Activated CD8-positive, alpha-beta T cell treated with anti-CD3 and anti-CD28 coated beads for 36 hours (primary cell): Measurements from ENCODE around the gene CDC20. TPM values are rescaled to one million over a fixed set of nuclear protein-coding genes. Genes with fewer than 3 reads are reported as not detected.
A peak's percentile ranks its signal among the peaks of the same experiment; 100 is the strongest.

ENCODE experiments used
- ATAC-seq: fragments of 200-7000 bp; cut with Tn5 transposase; one replicate; pipeline ENCODE4 v1.10.0; 2021; ENCODE audit warnings: mild to moderate bottlenecking, moderate library complexity
- CTCF ChIA-PET: fragments of 350-600 bp; sonication (Branson Sonifier 250); formaldehyde crosslinking; loops from one replicate; lab custom pipeline; 2021; ENCODE audit warnings: antibody characterized with exemption; lab: Charles Lee
- POLR2A ChIA-PET: fragments of 350-600 bp; sonication (Branson Sonifier 250); formaldehyde crosslinking; loops from one replicate; lab custom pipeline; 2021; ENCODE audit warnings: antibody characterized with exemption; lab: Charles Lee
- DNase-seq: peaks from one replicate; pipeline ENCODE4 v3.0.0-alpha.2; 2020
- H3K27ac Mint-ChIP-seq: one replicate; pipeline ENCODE4 v1.8.0; 2021; ENCODE audit warnings: mild to moderate bottlenecking, mixed read lengths
- H3K27me3 Mint-ChIP-seq: one replicate; pipeline ENCODE4 v1.8.0; 2021; ENCODE audit warnings: mixed read lengths
- H3K36me3 Mint-ChIP-seq: one replicate; pipeline ENCODE4 v1.8.0; 2021; ENCODE audit warnings: low read depth, mixed read lengths
- H3K4me1 Mint-ChIP-seq: one replicate; pipeline ENCODE4 v1.8.0; 2021; ENCODE audit warnings: low read depth, mixed read lengths
- H3K4me3 Mint-ChIP-seq: one replicate; pipeline ENCODE4 v1.8.0; 2021; ENCODE audit warnings: mild to moderate bottlenecking, moderate library complexity, mixed read lengths
- H3K9me3 Mint-ChIP-seq: one replicate; pipeline ENCODE4 v1.8.0; 2021; ENCODE audit warnings: mixed read lengths
- intact Hi-C: fragments of 100-400 bp; cut with micrococcal nuclease; formaldehyde crosslinking; loops from one replicate; pipeline ENCODE4 v1.10.0; 2022
- total RNA-seq, 2 experiments: library from RNA; stranded (reverse); gene quantifications; one replicate each; pipeline ENCODE4 v1.2.3, GENCODE V29; 2021
- TF ChIP-seq, protein P1 (sequence below): fragments of 200-600 bp; IDR thresholded peaks from one replicate; pipeline ENCODE4 v1.8.0; 2022; ENCODE audit warnings: antibody characterized with exemption, mild to moderate bottlenecking

Gene CDC20
- total RNA-seq, 2 experiments from 2014 or later = 160 to 167 TPM

GRCh38 chr1:43363283-43363934 lies 4.6 kb downstream of the CDC20 start:
- Mint-ChIP-seq H3K4me3 (no peak overlapping the region), H3K27ac (peak overlapping the region; percentile 78), H3K27me3 (no peaks in the 10 kb centered on the region), H3K36me3 (peaks cover 70% of the 10 kb centered on the region), H3K9me3 (no peaks in the 10 kb centered on the region), H3K4me1 (peaks cover 45% of the 10 kb centered on the region)
- ChIA-PET POLR2A (interaction anchor here (1.0 kb wide), 1 partner anchor 21 kb away, joined by 4 read pairs; no protein-coding TSS in a partner anchor), CTCF (no interaction called here)
- intact Hi-C loops = no loop called here
- ATAC-seq (no peak), DNase-seq (peak; percentile 45)
- TF ChIP-seq, protein P1, sequence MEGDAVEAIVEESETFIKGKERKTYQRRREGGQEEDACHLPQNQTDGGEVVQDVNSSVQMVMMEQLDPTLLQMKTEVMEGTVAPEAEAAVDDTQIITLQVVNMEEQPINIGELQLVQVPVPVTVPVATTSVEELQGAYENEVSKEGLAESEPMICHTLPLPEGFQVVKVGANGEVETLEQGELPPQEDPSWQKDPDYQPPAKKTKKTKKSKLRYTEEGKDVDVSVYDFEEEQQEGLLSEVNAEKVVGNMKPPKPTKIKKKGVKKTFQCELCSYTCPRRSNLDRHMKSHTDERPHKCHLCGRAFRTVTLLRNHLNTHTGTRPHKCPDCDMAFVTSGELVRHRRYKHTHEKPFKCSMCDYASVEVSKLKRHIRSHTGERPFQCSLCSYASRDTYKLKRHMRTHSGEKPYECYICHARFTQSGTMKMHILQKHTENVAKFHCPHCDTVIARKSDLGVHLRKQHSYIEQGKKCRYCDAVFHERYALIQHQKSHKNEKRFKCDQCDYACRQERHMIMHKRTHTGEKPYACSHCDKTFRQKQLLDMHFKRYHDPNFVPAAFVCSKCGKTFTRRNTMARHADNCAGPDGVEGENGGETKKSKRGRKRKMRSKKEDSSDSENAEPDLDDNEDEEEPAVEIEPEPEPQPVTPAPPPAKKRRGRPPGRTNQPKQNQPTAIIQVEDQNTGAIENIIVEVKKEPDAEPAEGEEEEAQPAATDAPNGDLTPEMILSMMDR = no peak

DNA sequence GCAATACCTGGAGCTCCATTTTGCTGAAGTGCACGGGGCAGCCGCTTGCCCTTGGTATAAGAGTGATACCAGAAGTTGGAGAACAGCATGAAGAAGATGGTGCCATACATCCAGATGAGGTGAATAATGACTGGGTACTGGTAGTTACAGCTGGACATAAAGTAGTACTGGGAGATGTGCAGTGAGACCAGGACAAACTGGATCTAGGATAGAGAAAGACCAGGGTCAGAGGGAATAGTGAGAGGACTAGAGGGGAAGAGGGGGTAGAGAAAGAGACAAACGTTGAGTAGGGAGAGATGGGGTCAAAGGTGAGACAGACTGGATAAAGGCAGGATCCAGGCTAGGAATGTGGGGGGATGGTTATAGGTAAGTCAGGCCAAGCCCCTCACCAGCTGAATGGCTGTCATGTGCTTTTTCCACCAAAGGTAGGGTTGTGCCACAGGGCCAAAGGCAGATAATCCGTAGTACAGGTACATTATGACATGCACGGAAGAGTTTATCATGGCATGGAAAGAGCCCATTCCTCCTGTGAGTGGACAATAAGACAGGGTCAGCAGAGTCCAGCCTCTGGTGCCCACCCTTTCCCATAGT lies 5.2 kb downstream of the CDC20 start:
- ChIA-PET CTCF (no interaction called here), POLR2A (interaction anchor here (0.6 to 1.0 kb wide), 3 partner anchors 21 to 360 kb away, joined by 3 to 4 read pairs (median 3); no protein-coding TSS in a partner anchor)
- intact Hi-C loops = no loop called here
- Mint-ChIP-seq H3K27ac (peak overlapping the region; percentile 4), H3K4me1 (peaks cover 47% of the 10 kb centered on the region), H3K27me3 (no peaks in the 10 kb centered on the region), H3K9me3 (no peaks in the 10 kb centered on the region), H3K4me3 (no peak overlapping the region), H3K36me3 (peaks cover 73% of the 10 kb centered on the region)
- TF ChIP-seq, protein P1 = no peak
- no peak for DNase-seq
- ATAC-seq = no peak

- CTCF ChIA-PET = no interaction called here
- Mint-ChIP-seq H3K9me3 (no peaks in the 10 kb centered on the region), H3K27ac (peak overlapping the region; percentile 89), H3K27me3 (no peaks in the 10 kb centered on the region), H3K4me1 (peaks cover 41% of the 10 kb centered on the region), H3K36me3 (peaks cover 60% of the 10 kb centered on the region), H3K4me3 (peak overlapping the region; percentile 95)
- POLR2A ChIA-PET = interaction anchor here (1.7 to 3.7 kb wide), 2 partner anchors 23 to 137 kb away, joined by 3 to 29 read pairs; partner anchors contain the start of genes MED8 and SZT2
- intact Hi-C loops = no loop called here
- no peak for ATAC-seq
- no peak for DNase-seq
- TF ChIP-seq, protein P1 = no peak
These were observed 6.9 kb downstream of the CDC20 start for GRCh38 chr1:43365678-43366077.

DNA sequence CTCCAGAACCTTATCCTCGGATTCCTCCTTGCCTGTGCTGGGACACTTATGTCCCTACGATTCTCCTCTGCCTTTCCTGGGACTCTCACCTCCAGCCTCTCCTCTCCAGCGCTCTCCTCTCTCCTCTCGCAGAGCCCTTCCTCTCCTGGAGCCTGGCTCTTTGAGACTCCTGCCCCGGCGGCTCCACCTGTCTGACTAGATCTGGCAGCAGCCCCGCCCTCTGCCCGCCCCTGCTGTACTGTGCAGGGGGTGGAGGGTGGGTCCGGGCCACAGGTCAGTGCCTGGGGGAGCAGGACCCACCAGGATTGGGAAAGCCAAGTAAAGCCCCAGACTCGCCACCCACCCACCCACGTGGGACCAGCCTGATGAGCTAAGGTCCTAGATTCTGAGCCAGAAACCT lies 7.4 kb downstream of the CDC20 start:
- DNase-seq = peak; percentile 28
- intact Hi-C loops = no loop called here
- no peak for ATAC-seq
- H3K4me1 Mint-ChIP-seq = peaks cover 41% of the 10 kb centered on the region
- no peaks in the 10 kb centered on the region for H3K27me3 Mint-ChIP-seq
- ChIA-PET POLR2A (interaction anchor here (1.3 to 3.7 kb wide), 3 partner anchors 13 to 137 kb away, joined by 3 to 29 read pairs (median 4); partner anchors contain the start of genes MED8 and SZT2), CTCF (no interaction called here)
- TF ChIP-seq, protein P1 = no peak
- peak overlapping the region; percentile 95 for H3K4me3 Mint-ChIP-seq
- no peaks in the 10 kb centered on the region for H3K9me3 Mint-ChIP-seq
- H3K36me3 Mint-ChIP-seq = peaks cover 55% of the 10 kb centered on the region
- H3K27ac Mint-ChIP-seq = peak overlapping the region; percentile 89

- CTCF ChIA-PET = no interaction called here
These were observed 7.8 kb downstream of the CDC20 start for GRCh38 chr1:43366601-43367025.

More at GRCh38 chr1:43366601-43367025, 7.8 kb downstream of the CDC20 start:
- ATAC-seq (no peak), DNase-seq (no peak)
- TF ChIP-seq, protein P1 = no peak
- peaks cover 51% of the 10 kb centered on the region for H3K36me3 Mint-ChIP-seq
- peak overlapping the region; percentile 89 for H3K27ac Mint-ChIP-seq
- H3K4me1 Mint-ChIP-seq = peaks cover 36% of the 10 kb centered on the region
- intact Hi-C loops = no loop called here
- no peaks in the 10 kb centered on the region for H3K27me3 Mint-ChIP-seq
- POLR2A ChIA-PET = interaction anchor here (0.7 to 3.7 kb wide), 6 partner anchors 8 to 578 kb away, joined by 3 to 29 read pairs (median 6); partner anchors contain the start of genes CDC20, MED8 and SZT2
- H3K4me3 Mint-ChIP-seq = peak overlapping the region; percentile 95
- no peaks in the 10 kb centered on the region for H3K9me3 Mint-ChIP-seq
